ENCODE data around the gene OR5H6. TPM values are rescaled to one million over a fixed set of nuclear protein-coding genes. Genes with fewer than 3 reads are reported as not detected.

The OR5H6 gene
- polyA plus RNA-seq, 1 donor (not counting 4 experiments of a cell fraction or from before 2014, with no cell fraction given), result not detected

- no peak overlapping the region for H3K4me3 ChIP-seq (ENCODE audit: control insufficient read depth in 2 of 3, extremely low read depth in 1 of 3, insufficient read depth in 2 of 3, low read depth in 1 of 3, low read length in 3 of 3)
- no peak for FAIRE-seq
Observed at GRCh38 chr3:98223907-98224672, 40.0 kb upstream of the OR5H6 start.

DNA sequence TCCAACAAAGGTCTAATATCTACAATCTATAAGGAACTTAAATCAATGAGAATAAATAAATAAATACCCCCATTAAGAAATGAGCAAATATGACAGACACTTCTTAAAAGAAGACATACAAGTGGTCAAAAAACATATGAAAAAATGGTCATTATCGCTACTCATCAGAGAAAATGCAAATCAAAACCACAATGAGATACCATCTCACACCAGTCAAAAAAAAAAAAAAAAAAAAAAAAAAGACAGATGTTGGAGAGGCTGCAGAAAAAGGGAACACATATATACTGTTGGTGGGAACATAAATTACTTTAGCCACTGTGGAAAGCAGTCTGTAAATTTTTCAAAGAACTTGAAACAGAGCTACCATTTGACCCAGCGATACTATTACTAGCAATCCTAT, 31.6 kb upstream of the OR5H6 start:
- DNase-seq (ENCODE audit: low read depth, low spot score) (no peak), FAIRE-seq (no peak)
- no peaks in the 10 kb centered on the region for H3K27me3 ChIP-seq (ENCODE audit: control insufficient read depth, extremely low read depth, insufficient read depth, low read length)
- TF ChIP-seq EZH2 (IDR thresholded peaks at IDR 0.05; ENCODE audit: low read length) (no peak), CTCF (optimal IDR thresholded peaks at IDR 0.05 in 1 of 3, IDR thresholded peaks at IDR 0.05 in 1 of 3, conservative IDR thresholded peaks at IDR 0.05 in 1 of 3; ENCODE audit: extremely low read depth in 1 of 3, insufficient read depth in 2 of 3, low read length in 3 of 3) (no peak)
- H3K9me3 ChIP-seq (ENCODE audit: control insufficient read depth, low read depth, low read length), result no peaks in the 10 kb centered on the region
- no peaks in the 10 kb centered on the region for H4K20me1 ChIP-seq (ENCODE audit: control insufficient read depth, extremely low read depth, insufficient read depth, low read length)
- no peak overlapping the region for H3K27ac ChIP-seq (ENCODE audit: control insufficient read depth, insufficient read depth, low read length)
- H3K4me1 ChIP-seq (ENCODE audit: control insufficient read depth, extremely low read depth, insufficient read depth, low read length), result no peaks in the 10 kb centered on the region
- H3K4me2 ChIP-seq (ENCODE audit: control insufficient read depth, extremely low read depth, insufficient read depth, low read depth, low read length), result no peak overlapping the region
- H3K79me2 ChIP-seq (ENCODE audit: control insufficient read depth, insufficient read depth, low read length), result no peaks in the 10 kb centered on the region
- no peak overlapping the region for H2AFZ ChIP-seq (ENCODE audit: control insufficient read depth, low read length)
- dilution Hi-C loops (cut with MboI; ENCODE audit: extremely low pct_ligation_motif_present, low sequenced_read_pairs), result no loop called here
- H3K9ac ChIP-seq (ENCODE audit: control insufficient read depth, extremely low read depth, insufficient read depth, low read length), result no peak overlapping the region
- no peak overlapping the region for H3K4me3 ChIP-seq (ENCODE audit: control insufficient read depth in 2 of 3, extremely low read depth in 1 of 3, insufficient read depth in 2 of 3, low read depth in 1 of 3, low read length in 3 of 3)
- H3K9me1 ChIP-seq (ENCODE audit: control insufficient read depth, extremely low read depth, insufficient read depth, low read length), result no peaks in the 10 kb centered on the region
- H3K36me3 ChIP-seq (ENCODE audit: control insufficient read depth in 2 of 2, extremely low read depth in 1 of 2, insufficient read depth in 2 of 2, low read length in 2 of 2), result no peaks in the 10 kb centered on the region

More at GRCh38 chr3:98223907-98224672, 40.0 kb upstream of the OR5H6 start:
- H3K9ac ChIP-seq (ENCODE audit: control insufficient read depth, extremely low read depth, insufficient read depth, low read length), result no peak overlapping the region
- H3K4me1 ChIP-seq (ENCODE audit: control insufficient read depth, extremely low read depth, insufficient read depth, low read length), result no peaks in the 10 kb centered on the region
- TF ChIP-seq CTCF (optimal IDR thresholded peaks at IDR 0.05 in 1 of 3, IDR thresholded peaks at IDR 0.05 in 1 of 3, conservative IDR thresholded peaks at IDR 0.05 in 1 of 3; ENCODE audit: extremely low read depth in 1 of 3, insufficient read depth in 2 of 3, low read length in 3 of 3) (no peak), EZH2 (IDR thresholded peaks at IDR 0.05; ENCODE audit: low read length) (no peak)
- no peak overlapping the region for H3K27ac ChIP-seq (ENCODE audit: control insufficient read depth, insufficient read depth, low read length)
- no peaks in the 10 kb centered on the region for H3K9me1 ChIP-seq (ENCODE audit: control insufficient read depth, extremely low read depth, insufficient read depth, low read length)
- H4K20me1 ChIP-seq (ENCODE audit: control insufficient read depth, extremely low read depth, insufficient read depth, low read length), result no peaks in the 10 kb centered on the region
- H2AFZ ChIP-seq (ENCODE audit: control insufficient read depth, low read length), result no peak overlapping the region
- H3K27me3 ChIP-seq (ENCODE audit: control insufficient read depth, extremely low read depth, insufficient read depth, low read length), result no peaks in the 10 kb centered on the region
- H3K9me3 ChIP-seq (ENCODE audit: control insufficient read depth, low read depth, low read length), result no peaks in the 10 kb centered on the region
- no peaks in the 10 kb centered on the region for H3K79me2 ChIP-seq (ENCODE audit: control insufficient read depth, insufficient read depth, low read length)
- dilution Hi-C loops (cut with MboI; ENCODE audit: extremely low pct_ligation_motif_present, low sequenced_read_pairs), result no loop called here
- no peaks in the 10 kb centered on the region for H3K36me3 ChIP-seq (ENCODE audit: control insufficient read depth in 2 of 2, extremely low read depth in 1 of 2, insufficient read depth in 2 of 2, low read length in 2 of 2)
- DNase-seq (ENCODE audit: low read depth, low spot score), result no peak
- H3K4me2 ChIP-seq (ENCODE audit: control insufficient read depth, extremely low read depth, insufficient read depth, low read depth, low read length), result no peak overlapping the region
